Activated T-cell treated with anti-CD3 and anti-CD28 coated beads for 24 hours (primary cell): Measurements from ENCODE around the gene SCAMP2.

Experiments used
- DNase-seq: peaks from one replicate; pipeline ENCODE4 v3.0.0-alpha.2; 2020; ENCODE audit warnings: low read depth

SCAMP2 gene

DNA sequence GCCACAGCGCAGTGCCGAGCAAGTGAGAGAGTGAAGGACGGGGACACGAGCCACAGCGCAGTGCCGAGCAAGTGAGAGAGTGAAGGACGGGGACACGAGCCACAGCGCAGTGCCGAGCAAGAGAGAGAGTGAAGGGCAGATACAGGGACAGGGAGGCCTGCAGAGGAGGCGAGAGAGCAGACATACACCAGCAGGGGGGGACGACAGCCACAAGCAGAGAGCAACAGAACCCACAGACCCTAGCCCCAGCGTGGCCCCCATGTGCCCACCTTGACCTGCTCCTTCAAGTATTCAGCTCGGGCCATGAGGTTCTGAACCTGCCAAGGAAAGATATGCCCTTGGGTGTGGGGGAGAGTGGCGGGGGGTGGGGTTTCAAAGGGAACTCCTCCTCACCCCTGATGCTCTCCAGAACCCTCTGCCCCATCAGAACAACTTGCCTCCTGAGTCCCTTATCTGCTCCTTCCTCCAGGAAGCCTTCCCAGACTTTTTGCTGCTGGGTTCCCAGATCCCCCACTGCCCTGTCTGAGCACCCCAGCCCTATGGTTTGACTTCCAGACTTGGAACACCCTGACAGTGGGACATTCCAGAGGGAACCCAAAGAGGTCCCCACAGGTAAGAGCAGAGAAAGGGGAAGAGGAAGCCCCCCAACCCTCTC lies 35.6 kb downstream of the SCAMP2 start:
- no peak for DNase-seq

- DNase-seq, result no peak
These were observed 36.3 kb downstream of the SCAMP2 start for GRCh38 chr15:74836846-74837245.

- DNase-seq, result peak; percentile 30
These were observed 37.8 kb downstream of the SCAMP2 start for GRCh38 chr15:74835312-74835823.

GRCh38 chr15:74833376-74834107 lies 39.6 kb downstream of the SCAMP2 start:
- DNase-seq, result no peak

DNA sequence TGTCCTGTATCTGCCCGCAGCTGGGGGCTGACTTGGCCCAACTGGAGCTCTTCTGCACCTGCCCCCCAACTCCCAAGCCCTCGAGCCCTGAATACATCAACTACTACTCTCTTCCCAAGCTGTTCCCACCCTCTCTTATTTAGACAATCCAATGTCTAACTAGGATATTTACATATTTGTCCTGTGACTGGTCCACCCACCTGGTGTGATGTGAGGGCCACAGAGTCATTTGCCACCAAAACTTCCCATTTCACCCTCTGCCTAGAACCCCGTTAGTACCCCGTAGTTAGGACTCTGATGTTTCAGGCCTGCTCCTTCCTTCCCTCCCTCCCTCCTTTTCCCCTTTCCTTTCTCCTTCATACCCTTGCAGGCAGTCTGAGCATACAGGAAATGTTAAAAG lies 40.3 kb downstream of the SCAMP2 start:
- no peak for DNase-seq

DNA sequence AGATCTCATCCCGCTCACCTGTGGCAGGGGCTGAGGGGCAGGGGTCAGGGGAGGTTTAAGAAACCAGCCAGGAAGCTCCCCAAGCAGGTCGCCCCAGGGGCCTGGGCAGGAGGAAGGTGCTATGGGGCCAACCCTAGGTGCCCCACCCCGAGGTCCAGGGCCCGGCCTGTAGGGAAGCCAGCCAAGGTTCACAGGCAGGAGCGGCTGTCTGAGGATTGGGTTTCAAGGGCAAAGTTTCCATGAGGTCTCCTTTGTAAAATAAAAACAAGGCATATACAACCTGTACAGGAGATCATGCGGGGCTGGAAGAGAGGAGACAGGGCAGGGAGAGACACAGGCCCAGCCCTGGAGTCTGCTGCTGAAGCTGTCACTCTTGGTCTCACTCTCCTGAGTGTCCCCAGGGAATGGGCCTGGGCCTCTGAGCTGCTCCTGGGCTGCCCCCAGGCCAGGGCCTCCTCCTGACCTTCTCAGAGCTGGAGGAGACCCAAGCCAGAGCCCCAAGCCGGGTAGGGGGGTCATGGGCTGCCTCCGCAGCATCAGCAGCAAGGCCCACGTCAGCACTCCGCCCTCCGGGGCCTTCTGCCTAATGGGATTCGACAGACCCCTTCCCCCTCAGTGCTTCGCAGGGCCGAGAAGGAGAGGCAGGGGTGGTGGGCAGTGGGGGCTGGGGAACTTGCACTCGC lies 41.2 kb downstream of the SCAMP2 start:
- DNase-seq, result no peak

- no peak for DNase-seq
These were observed 42.3 kb downstream of the SCAMP2 start for GRCh38 chr15:74830868-74831267.

DNA sequence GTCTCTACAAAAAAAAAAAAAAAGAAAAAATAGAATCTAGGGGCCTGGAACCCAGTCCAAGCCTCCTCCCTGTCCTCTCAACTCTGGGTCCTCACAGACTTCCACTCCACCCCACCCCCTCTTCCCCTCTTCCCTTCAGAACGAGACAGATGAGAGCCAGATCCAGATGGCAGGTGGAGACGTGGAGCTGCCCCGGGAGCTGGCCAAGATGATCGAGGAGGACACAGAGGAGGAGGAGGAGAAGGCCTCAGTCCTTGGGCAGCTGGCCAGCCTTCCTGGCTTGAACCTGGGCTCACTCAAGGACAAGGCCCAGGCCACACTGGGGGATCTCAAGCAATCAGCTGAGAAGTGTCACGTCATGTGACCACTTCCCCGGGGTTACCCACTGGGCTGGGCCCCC lies 43.2 kb downstream of the SCAMP2 start:
- DNase-seq, result no peak

GRCh38 chr15:74829486-74829885 lies 43.7 kb downstream of the SCAMP2 start:
- no peak for DNase-seq

DNA sequence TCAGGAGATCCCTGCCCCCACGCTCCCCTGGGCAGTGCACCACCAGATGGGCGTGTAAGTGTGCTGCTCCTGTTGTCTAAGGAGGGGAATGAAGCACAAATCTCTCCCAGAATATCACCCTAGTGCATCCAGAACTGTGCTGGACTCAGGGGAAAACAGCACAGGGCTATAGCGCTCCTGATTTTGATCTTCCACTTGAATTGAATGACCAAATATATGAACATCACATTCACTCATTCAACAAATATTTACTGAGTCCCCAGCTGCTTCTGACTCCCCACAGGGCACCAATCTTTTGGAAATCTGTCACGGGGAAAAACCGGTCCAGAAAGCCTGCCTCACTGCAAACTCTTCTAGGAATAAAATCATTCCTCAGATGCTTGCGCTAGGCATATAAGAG lies 44.3 kb downstream of the SCAMP2 start:
- no peak for DNase-seq

DNA sequence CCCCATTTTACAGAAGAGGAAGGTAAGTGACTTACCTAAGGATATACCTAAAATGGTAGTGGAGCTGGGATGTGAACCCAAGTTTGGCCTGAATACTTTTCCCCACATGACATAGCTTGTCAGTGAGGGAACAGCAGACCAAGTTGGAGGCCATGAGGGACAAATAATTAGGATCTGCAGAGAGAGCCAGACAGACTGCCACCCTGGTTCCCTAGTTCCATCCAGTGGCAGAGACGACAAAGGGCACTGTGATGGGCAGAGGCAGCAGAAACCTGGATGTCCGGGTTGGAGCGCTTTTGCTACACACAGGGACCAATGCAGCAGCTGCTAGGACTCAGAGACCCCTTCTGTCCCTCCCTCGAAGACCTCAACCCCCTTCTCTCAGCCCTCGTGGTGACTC lies 45.6 kb downstream of the SCAMP2 start:
- no peak for DNase-seq

DNA sequence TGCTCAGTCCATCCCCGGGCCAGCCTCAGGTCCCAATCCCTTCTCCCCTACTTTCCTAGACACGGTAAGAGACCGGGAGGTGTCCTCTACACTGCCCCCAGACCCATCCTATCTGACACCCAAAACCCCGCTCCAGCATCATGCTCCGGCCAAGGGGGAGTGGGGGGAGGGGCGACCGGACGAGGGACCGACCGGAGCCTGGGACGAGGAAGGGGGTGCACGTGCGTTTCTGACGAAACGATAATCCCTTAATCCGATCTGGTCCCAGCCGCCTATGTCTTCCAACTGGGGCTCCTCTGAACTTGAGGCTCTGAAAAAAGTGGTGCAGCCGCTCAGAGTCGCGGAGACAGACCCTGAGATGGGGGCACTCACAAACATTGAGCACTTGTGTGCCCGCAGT lies 46.2 kb downstream of the SCAMP2 start:
- DNase-seq, result no peak

DNA sequence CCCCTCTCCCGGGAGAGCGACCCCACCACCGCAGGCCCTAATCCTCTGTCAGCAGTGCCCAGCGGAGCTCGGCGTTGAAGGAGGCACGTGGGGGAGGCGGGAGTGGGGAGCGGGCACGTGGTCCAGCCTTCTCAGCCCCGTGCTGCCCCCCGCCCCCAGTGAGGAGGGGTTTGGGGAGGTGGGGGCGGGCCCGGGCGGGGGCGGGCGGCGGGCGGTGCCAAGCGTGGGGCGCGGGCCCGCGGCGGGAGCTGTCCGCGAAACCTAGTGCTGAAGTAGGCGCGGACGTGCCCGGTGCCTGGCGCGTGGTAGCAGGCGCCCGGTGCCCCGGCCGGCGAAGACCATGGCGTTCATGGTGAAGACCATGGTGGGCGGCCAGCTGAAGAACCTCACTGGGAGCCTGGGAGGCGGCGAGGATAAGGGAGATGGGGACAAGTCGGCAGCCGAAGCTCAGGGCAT lies 46.8 kb downstream of the SCAMP2 start, which contains the start of gene CPLX3:
Gene CPLX3 (plus strand): TSS at position 264 of the 456 bp plus-strand sequence. CDS start 77 bp downstream, at position 341.
- no peak for DNase-seq

DNA sequence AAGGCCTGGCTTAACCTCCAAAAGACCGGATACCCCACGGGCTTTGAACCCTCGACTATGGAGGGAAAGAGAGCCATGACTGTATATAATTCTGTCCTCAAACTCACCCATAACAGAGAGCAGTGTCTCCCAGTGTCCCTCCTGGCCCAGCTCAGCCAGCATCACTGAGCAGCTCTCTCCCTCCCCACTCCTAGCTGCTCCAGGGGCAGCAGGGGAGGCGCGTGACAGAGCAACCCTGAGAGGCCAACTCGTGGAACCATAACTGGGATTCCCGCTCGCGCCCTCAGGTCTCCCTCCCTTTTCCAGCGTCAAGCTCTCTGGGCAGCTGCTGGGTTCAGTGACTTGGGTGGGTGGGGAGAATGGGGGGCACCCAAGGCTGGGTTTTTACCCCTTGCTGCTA lies 47.3 kb downstream of the SCAMP2 start:
- no peak for DNase-seq

DNA sequence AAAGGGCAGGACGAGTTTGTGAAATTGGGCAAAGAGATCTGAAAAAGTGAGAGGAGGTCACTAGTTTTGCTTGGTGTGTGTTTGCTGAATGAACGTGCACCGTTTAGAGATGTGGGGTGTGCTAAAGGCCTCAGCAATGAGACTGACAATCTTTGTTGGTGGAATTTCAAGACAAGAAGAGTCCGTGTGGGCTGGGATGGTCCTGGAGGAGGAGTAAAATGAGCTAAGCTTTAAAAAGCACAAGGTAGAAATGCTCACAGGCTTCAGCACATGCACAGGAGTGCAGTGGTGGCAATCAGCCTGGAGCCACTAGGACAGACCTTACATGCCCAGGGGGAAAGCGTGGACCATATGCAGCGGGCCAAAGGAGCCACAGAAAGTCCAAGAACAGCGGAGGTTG lies 48.2 kb downstream of the SCAMP2 start:
- DNase-seq, result no peak

DNA sequence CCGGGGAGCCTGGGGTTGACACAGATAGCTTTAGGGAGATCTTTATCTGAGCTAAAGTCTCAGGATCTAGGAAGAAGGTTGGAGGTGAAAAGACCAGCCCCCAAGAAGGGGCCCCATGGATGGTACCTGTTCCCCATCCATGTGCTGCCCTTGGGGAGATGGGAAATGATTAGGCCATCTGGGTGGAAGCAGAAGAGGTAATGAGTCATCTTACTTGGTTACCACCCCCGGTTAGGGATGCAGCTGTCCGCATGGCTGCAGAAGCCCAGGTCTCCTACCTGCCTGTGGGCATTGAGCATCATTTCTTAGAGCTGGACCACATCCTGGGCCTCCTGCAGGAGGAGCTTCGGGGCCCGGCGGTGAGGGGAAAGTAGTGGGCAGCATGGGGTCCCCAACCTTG lies 49.8 kb downstream of the SCAMP2 start:
- DNase-seq, result no peak

- DNase-seq, result no peak
These were observed 50.9 kb downstream of the SCAMP2 start for GRCh38 chr15:74822233-74822632.

DNA sequence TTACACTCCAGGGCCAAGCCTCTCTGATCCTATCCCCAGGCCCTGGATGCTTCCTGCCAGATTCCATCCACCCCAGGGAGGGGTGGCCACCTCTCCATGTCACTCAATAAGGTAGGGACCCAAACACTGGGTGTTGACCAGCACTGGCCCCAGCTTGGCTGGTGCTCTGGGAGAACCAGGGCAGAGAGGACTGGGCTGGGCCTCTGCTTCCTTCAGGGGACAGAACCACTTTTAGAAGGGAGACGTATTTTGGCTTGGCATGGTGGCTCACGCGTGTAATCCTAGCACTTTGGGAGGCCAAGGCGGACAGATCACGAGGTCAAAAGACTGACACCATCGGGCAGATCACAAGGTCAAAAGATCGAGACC lies 51.4 kb downstream of the SCAMP2 start:
- DNase-seq, result no peak

DNA sequence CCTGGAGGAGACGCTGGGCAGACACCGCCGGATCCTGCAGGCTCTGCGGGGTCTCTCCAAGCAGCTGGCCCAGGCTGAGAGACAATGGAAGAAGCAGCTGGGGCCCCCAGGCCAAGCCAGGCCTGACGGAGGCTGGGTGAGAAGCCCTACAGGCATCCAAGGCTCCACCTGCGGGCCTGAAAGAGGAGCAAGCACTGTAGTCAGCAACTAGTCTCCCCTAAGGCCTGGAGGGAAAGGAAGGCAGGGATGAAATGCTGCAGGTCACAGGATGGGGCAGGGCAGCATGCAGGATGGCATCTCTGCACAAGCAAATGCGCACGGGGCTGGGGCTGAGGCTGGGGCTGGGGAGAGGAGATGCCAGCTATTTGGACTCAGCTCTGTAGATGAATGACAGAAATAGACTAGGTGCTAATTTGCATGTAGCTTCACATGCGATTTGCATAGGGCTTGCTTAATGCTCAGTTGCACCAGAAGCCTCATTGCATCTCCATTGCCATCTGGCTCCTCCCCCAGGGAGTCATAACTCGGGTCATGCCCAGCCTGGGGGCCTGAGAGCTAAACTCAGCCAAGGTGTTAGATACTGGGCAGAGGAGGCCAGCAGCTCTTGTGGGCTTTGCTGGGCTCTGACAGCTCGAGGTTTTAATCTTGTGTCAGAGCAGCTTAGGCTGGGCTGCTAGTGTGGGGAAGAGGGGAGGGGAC lies 51.9 kb downstream of the SCAMP2 start:
- DNase-seq, result no peak

GRCh38 chr15:74820056-74820455 lies 53.1 kb downstream of the SCAMP2 start:
- DNase-seq, result no peak

GRCh38 chr15:74817370-74817737 lies 55.8 kb downstream of the SCAMP2 start:
- no peak for DNase-seq

DNA sequence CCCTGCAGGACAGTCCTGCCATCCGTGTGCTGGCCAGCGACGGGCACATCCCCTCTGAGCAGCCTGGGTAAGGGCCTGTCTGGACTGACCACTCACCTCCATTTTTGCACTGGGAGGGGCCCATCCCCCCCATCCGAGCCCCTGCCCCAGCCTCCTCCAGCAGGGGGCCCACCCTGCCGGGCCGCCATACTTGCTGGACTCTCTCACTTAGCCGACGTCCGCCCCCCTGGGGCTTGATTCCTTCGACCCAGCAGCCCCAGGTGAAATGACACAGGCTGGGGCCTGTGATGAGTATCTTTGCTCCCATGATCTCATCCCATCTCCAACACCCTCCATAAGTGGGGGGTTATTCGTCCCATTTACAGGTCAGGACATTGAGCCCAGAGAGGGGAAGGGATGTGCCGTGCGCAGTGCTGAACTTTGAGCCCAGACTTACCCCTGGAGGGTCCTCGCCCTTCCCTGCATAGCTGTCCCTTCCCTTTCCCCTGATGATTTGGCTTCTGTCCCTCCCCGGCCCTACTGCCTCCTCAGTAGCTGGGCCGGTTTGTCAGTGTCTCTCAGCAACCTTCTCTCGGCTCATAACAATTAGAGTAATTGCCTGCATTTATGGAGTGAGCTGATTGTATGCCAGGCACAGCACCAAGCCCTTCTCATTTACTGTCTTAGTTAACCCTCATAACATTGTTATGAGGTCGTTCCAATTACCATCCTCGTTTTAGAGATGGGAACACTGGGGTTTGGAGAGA lies 56.4 kb downstream of the SCAMP2 start:
- no peak for DNase-seq
